ENCODE data around the gene TTC3.

Gene TTC3

DNA sequence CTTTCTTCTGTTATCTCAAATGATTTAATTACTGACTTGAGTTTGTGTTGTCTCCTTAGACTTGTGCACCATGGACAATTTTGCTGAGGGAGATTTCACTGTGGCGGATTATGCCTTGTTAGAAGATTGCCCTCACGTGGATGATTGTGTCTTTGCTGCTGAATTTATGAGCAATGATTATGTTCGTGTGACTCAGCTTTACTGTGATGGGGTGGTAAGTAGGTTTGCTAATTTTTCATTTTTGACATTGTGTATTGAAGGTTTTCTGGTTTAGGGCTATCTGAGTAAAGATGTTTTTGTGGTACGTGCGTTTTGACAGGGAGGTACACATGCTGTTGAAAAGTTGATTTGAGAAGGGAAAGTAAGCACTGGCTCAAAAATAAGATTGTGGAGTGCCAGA is 14.1 kb downstream of the TTC3 start (continued):
- no peak for TF ChIP-seq MYNN (tag by site-specific recombination; IDR thresholded peaks at IDR 0.05; ENCODE audit: borderline replicate concordance)
- TF ChIP-seq, protein P1, sequence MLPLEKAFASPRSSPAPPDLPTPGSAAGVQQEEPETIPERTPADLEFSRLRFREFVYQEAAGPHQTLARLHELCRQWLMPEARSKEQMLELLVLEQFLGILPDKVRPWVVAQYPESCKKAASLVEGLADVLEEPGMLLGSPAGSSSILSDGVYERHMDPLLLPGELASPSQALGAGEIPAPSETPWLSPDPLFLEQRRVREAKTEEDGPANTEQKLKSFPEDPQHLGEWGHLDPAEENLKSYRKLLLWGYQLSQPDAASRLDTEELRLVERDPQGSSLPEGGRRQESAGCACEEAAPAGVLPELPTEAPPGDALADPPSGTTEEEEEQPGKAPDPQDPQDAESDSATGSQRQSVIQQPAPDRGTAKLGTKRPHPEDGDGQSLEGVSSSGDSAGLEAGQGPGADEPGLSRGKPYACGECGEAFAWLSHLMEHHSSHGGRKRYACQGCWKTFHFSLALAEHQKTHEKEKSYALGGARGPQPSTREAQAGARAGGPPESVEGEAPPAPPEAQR (tag by site-specific recombination; IDR thresholded peaks at IDR 0.05) = no peak
- peak; percentile 40; the same call in 1 of the 2 replicates for TF ChIP-seq ZEB2 (tag by site-specific recombination; IDR thresholded peaks at IDR 0.05)
- peak; percentile 38; the same call in 1 of the 2 replicates for TF ChIP-seq ZBTB8A (tag by site-specific recombination; IDR thresholded peaks at IDR 0.05)
- no peak for TF ChIP-seq ZNF311 (tag by site-specific recombination; IDR thresholded peaks at IDR 0.05; ENCODE audit: borderline replicate concordance)
- TF ChIP-seq ZBTB17 (tag by site-specific recombination; IDR thresholded peaks at IDR 0.05) = peak; percentile 70; the same call in 1 of the 2 replicates
- no peak for TF ChIP-seq KLF7 (tag by site-specific recombination; IDR thresholded peaks at IDR 0.05; ENCODE audit: borderline replicate concordance)
- TF ChIP-seq KLF8 (tag by site-specific recombination; IDR thresholded peaks at IDR 0.05) = peak; percentile 43; the same call in 1 of the 2 replicates
- TF ChIP-seq ZNF624 (tag by site-specific recombination; IDR thresholded peaks at IDR 0.05) = no peak
- 0 out of 2 replicates have a peak, but pooled peaks have one; percentile 48 for TF ChIP-seq PRDM1 (tag by site-specific recombination; IDR thresholded peaks at IDR 0.05)
- TF ChIP-seq KLF1 (tag by site-specific recombination; IDR thresholded peaks at IDR 0.05) = no peak

DNA sequence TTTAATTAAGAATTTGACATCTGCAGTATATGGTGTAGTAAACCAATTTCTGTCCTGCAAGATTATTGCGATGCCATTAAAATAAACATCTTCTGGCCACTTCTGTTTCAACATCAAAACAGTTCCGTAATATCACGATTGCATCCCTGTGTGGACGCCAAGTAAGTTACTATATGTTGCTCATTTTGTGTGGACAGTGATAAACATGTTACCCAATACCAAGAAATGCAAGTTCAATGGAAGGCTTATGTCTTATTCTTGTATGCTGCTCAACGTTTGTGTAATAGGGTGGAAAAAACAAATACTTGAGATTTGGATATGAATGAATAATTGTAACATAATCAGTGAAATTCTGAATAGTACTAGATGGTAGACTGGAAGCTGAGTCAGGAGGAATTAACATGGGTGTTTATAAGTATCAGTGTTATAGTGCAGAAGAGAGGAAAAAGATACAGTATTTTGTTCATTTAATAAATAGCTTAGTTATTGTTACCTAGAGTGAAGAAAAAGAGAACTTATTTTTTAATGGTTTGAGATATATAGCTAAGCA is 15.2 kb downstream of the TTC3 start:
- H3K4me3 ChIP-seq (ENCODE audit: low read depth, low read length) = no peak overlapping the region
- TF ChIP-seq ZNF548 (tag by site-specific recombination; IDR thresholded peaks at IDR 0.05) (no peak), ZSCAN23 (tag by site-specific recombination; IDR thresholded peaks at IDR 0.05) (no peak), ZNF585B (tag by site-specific recombination; IDR thresholded peaks at IDR 0.05) (no peak), ZNF558 (tag by site-specific recombination; IDR thresholded peaks at IDR 0.05) (no peak), ZNF416 (tag by site-specific recombination; IDR thresholded peaks at IDR 0.05) (no peak), ZNF23 (tag by site-specific recombination; IDR thresholded peaks at IDR 0.05; ENCODE audit: borderline replicate concordance) (no peak), ZNF221 (tag by site-specific recombination; IDR thresholded peaks at IDR 0.05; ENCODE audit: borderline replicate concordance) (no peak)
- H3K9me3 ChIP-seq (ENCODE audit: control insufficient read depth, insufficient read depth, low read depth, low read length) = no peaks in the 10 kb centered on the region
- CTCF ChIA-PET = interaction anchor here (0.6 to 2.9 kb wide), 7 partner anchors 9 to 329 kb away, joined by 3 to 10 read pairs (median 4); no protein-coding TSS in a partner anchor
- POLR2A ChIA-PET = no interaction called here
- H3K36me3 ChIP-seq (ENCODE audit: control insufficient read depth in 2 of 2, insufficient read depth in 1 of 2, low read length in 2 of 2) = peaks cover 12 to 17% of the 10 kb centered on the region in 2 experiments
- H3K4me1 ChIP-seq (ENCODE audit: control insufficient read depth, insufficient read depth, low read length) = no peaks in the 10 kb centered on the region
- no peak overlapping the region for H3K27ac ChIP-seq (ENCODE audit: extremely low read depth, low read depth, low read length)

DNA sequence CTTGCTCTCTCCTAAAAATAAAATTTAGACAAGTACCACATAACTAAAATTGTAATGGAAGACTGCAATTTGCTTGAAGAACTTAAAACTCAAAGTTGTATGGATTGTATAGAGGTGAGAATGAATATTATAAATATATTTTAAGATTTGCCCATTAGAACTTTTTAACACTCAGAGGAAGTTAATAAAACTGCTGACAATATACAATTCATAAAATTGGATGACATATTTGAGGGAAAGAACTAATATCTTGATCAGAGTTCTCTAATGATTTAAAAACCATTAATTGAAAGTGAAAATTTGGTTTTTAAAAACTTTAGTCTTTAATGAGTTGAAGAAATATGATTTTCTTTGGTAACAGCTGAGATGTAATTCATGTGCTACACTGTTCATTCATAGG is 20.9 kb downstream of the TTC3 start:
- peaks cover 39 to 48% of the 10 kb centered on the region in 2 experiments for H3K36me3 ChIP-seq (ENCODE audit: control insufficient read depth in 2 of 2, insufficient read depth in 1 of 2, low read length in 2 of 2)
- POLR2A ChIA-PET = no interaction called here

More for the DNA sequence above, 20.9 kb downstream of the TTC3 start:
- TF ChIP-seq ZNF776 (tag by site-specific recombination; IDR thresholded peaks at IDR 0.05; ENCODE audit: borderline replicate concordance) (no peak), ZNF707 (tag by site-specific recombination; IDR thresholded peaks at IDR 0.05) (no peak), ZNF266 (tag by site-specific recombination; IDR thresholded peaks at IDR 0.05; ENCODE audit: low read depth) (no peak), ZNF37A (tag by site-specific recombination; IDR thresholded peaks at IDR 0.05) (no peak), ZEB2 (tag by site-specific recombination; IDR thresholded peaks at IDR 0.05) (no peak), HOXD13 (CRISPR knock-in tag; IDR thresholded peaks at IDR 0.05; ENCODE audit: borderline replicate concordance) (no peak)
- TF ChIP-seq, protein P2, sequence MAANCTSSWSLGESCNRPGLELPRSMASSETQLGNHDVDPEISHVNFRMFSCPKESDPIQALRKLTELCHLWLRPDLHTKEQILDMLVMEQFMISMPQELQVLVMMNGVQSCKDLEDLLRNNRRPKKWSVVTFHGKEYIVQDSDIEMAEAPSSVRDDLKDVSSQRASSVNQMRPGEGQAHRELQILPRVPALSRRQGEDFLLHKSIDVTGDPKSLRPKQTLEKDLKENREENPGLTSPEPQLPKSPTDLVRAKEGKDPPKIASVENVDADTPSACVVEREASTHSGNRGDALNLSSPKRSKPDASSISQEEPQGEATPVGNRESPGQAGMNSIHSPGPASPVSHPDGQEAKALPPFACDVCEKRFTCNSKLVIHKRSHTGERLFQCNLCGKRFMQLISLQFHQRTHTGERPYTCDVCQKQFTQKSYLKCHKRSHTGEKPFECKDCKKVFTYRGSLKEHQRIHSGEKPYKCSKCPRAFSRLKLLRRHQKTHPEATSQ (tag by site-specific recombination; IDR thresholded peaks at IDR 0.05) = no peak
- H3K4me3 ChIP-seq (ENCODE audit: low read depth, low read length) = no peak overlapping the region
- CTCF ChIA-PET = no interaction called here
- no peaks in the 10 kb centered on the region for H3K4me1 ChIP-seq (ENCODE audit: control insufficient read depth, insufficient read depth, low read length)
- H3K27ac ChIP-seq (ENCODE audit: extremely low read depth, low read depth, low read length) = no peak overlapping the region
- H3K9me3 ChIP-seq (ENCODE audit: control insufficient read depth, insufficient read depth, low read depth, low read length) = no peaks in the 10 kb centered on the region
